Measurements from ENCODE around the gene REXO1.

- TF ChIP-seq CTCF (conservative IDR thresholded peaks at IDR 0.05; ENCODE audit: low read length) (no peak), EZH2phosphoT487 (IDR thresholded peaks at IDR 0.05; ENCODE audit: borderline replicate concordance) (no peak)
These were observed 19.1 kb upstream of the REXO1 start for GRCh38 chr19:1867349-1867724.
